ENCODE results near the gene FADS3. TPM values are rescaled to one million over a fixed set of nuclear protein-coding genes. Genes with fewer than 3 reads are reported as not detected.

The FADS3 gene
- total RNA-seq, 1 experiment from 2014 or later = 65.8 TPM

GRCh38 chr11:61839742-61840141 lies 51.6 kb downstream of the FADS3 start:
- H3K4me1 ChIP-seq (ENCODE audit: control insufficient read depth in 1 of 2, insufficient read depth in 2 of 2, low read length in 2 of 2) = peaks cover 0 to 5% of the 10 kb centered on the region in 2 experiments; a peak in 1 of 4 replicates
- H3K27me3 ChIP-seq (ENCODE audit: insufficient read depth, low read length) = no peaks in the 10 kb centered on the region
- RAD21 ChIA-PET (ENCODE audit: low non-redundant PET in 1 of 2, low total read pairs in 2 of 2, uncharacterized antibody in 2 of 2, unreplicated experiment in 2 of 2) = no interaction called here
- CTCF ChIA-PET = no interaction called here
- intact Hi-C loops (cut with micrococcal nuclease) = no loop called here
- DNase-seq (ENCODE audit: low read depth, low spot score) = no peak
- H3K27ac ChIP-seq (ENCODE audit: low read depth, low read length) = no peak overlapping the region
- no peaks in the 10 kb centered on the region for H4K20me1 ChIP-seq (ENCODE audit: insufficient read depth)
- no peaks in the 10 kb centered on the region for H3K9me2 ChIP-seq (ENCODE audit: insufficient read depth)
- no peak overlapping the region for H3K4me3 ChIP-seq (replicated peaks in 1 of 2; ENCODE audit: low read depth in 1 of 2, low read length in 2 of 2)
- H3K9ac ChIP-seq (ENCODE audit: low read length) = no peak overlapping the region
- no peak for ATAC-seq
- H2AFZ ChIP-seq (ENCODE audit: low read depth, low read length, poor library complexity, severe bottlenecking) = no peak overlapping the region
- TF ChIP-seq CEBPB (IDR thresholded peaks at IDR 0.05; ENCODE audit: low read depth) (no peak), ELF1 (IDR thresholded peaks at IDR 0.05; ENCODE audit: borderline replicate concordance, low read depth) (no peak), SIN3A (IDR thresholded peaks at IDR 0.05; ENCODE audit: low read depth) (no peak), SRF (IDR thresholded peaks at IDR 0.05; ENCODE audit: low read depth) (no peak), JUND (IDR thresholded peaks at IDR 0.05) (no peak), YY1 (IDR thresholded peaks at IDR 0.05; ENCODE audit: extremely low read depth, insufficient replicate concordance, low read depth, low read length) (no peak), FOSL1 (IDR thresholded peaks at IDR 0.05; ENCODE audit: low read depth) (no peak), SP1 (IDR thresholded peaks at IDR 0.05; ENCODE audit: low read depth) (no peak), ATF3 (IDR thresholded peaks at IDR 0.05) (no peak), EGR1 (IDR thresholded peaks at IDR 0.05; ENCODE audit: low read depth) (no peak)
- POLR2A ChIA-PET = no interaction called here
- no peaks in the 10 kb centered on the region for H3K79me2 ChIP-seq (ENCODE audit: insufficient read depth, low read length)
- BruUV-seq (replicated peaks) = no TSS peak
- H3K36me3 ChIP-seq (ENCODE audit: control insufficient read depth in 1 of 2, insufficient read depth in 2 of 2, low read length in 2 of 2) = no peaks in the 10 kb centered on the region
- no peak overlapping the region for H3K4me2 ChIP-seq (ENCODE audit: low read length)
- no peaks in the 10 kb centered on the region for H3K9me3 ChIP-seq (ENCODE audit: control insufficient read depth in 1 of 2, insufficient read depth in 1 of 2, low read depth in 1 of 2, low read length in 2 of 2)

- no peak overlapping the region for H3K9ac ChIP-seq (ENCODE audit: low read length)
- intact Hi-C loops (cut with micrococcal nuclease) = no loop called here
- peaks cover 0 to 5% of the 10 kb centered on the region in 2 experiments; a peak in 1 of 4 replicates for H3K4me1 ChIP-seq (ENCODE audit: control insufficient read depth in 1 of 2, insufficient read depth in 2 of 2, low read length in 2 of 2)
- no peak overlapping the region for H2AFZ ChIP-seq (ENCODE audit: low read depth, low read length, poor library complexity, severe bottlenecking)
- H4K20me1 ChIP-seq (ENCODE audit: insufficient read depth) = no peaks in the 10 kb centered on the region
- RAD21 ChIA-PET (ENCODE audit: low non-redundant PET in 1 of 2, low total read pairs in 2 of 2, uncharacterized antibody in 2 of 2, unreplicated experiment in 2 of 2) = no interaction called here
- CTCF ChIA-PET = no interaction called here
- no peaks in the 10 kb centered on the region for H3K9me2 ChIP-seq (ENCODE audit: insufficient read depth)
- no peaks in the 10 kb centered on the region for H3K79me2 ChIP-seq (ENCODE audit: insufficient read depth, low read length)
- no peaks in the 10 kb centered on the region for H3K36me3 ChIP-seq (ENCODE audit: control insufficient read depth in 1 of 2, insufficient read depth in 2 of 2, low read length in 2 of 2)
- no peak overlapping the region for H3K4me3 ChIP-seq (replicated peaks in 1 of 2; ENCODE audit: low read depth in 1 of 2, low read length in 2 of 2)
- no TSS peak for BruUV-seq (replicated peaks)
- ATAC-seq (no peak), DNase-seq (ENCODE audit: low read depth, low spot score) (no peak)
- H3K27me3 ChIP-seq (ENCODE audit: insufficient read depth, low read length) = no peaks in the 10 kb centered on the region
- no peak overlapping the region for H3K4me2 ChIP-seq (ENCODE audit: low read length)
- H3K9me3 ChIP-seq (ENCODE audit: control insufficient read depth in 1 of 2, insufficient read depth in 1 of 2, low read depth in 1 of 2, low read length in 2 of 2) = no peaks in the 10 kb centered on the region
- POLR2A ChIA-PET = no interaction called here
- no peak overlapping the region for H3K27ac ChIP-seq (ENCODE audit: low read depth, low read length)
- TF ChIP-seq EGR1 (IDR thresholded peaks at IDR 0.05; ENCODE audit: low read depth) (no peak), TCF7L2 (IDR thresholded peaks at IDR 0.05; ENCODE audit: borderline replicate concordance, extremely low read depth, insufficient read depth, insufficient read length) (no peak), JUND (IDR thresholded peaks at IDR 0.05) (no peak), MAX (IDR thresholded peaks at IDR 0.05) (no peak), ZBTB33 (IDR thresholded peaks at IDR 0.05; ENCODE audit: extremely low read depth, insufficient replicate concordance, low read length) (no peak), REST (IDR thresholded peaks at IDR 0.05; ENCODE audit: low read depth) (no peak), POLR2AphosphoS5 (IDR thresholded peaks at IDR 0.05; ENCODE audit: low read depth, low read length) (no peak)
Observed at GRCh38 chr11:61838921-61839320, 52.4 kb downstream of the FADS3 start.

All from HCT116 (cell line).